Left lung (tissue), 10 donors: ENCODE data around the gene OR5M8. TPM values are rescaled to one million over a fixed set of nuclear protein-coding genes. Genes with fewer than 3 reads are reported as not detected.

Experiments
- ATAC-seq: fragments of 200-7000 bp; cut with Tn5 transposase; one replicate; pipeline ENCODE4 v1.9.1; 2020; ENCODE audit warnings: moderate library complexity
- DNase-seq, 4 donors: peaks; one replicate each; pipeline ENCODE4 v3.0.0-alpha.2; 2013 to 2020
- H3K27ac ChIP-seq, 2 donors: fragments of 200-600 bp; sonication (generic) in 1 of 2; one replicate each; pipeline versions ENCODE4 v1.5.0 to v1.8.0; 2020 to 2021
- H3K27me3 ChIP-seq, 2 donors: fragments of 200-600 bp; sonication (generic) in 1 of 2; one replicate each; pipeline versions ENCODE4 v1.5.0 to v1.8.0; 2020 to 2021
- H3K36me3 ChIP-seq, 2 donors: fragments of 200-600 bp; sonication (generic) in 1 of 2; one replicate each; pipeline versions ENCODE4 v1.5.0 to v1.8.0; 2020 to 2021
- H3K4me1 ChIP-seq, 2 donors: fragments of 200-600 bp; one replicate each; pipeline ENCODE4 v1.8.0; 2021
- H3K4me3 ChIP-seq, 2 donors: fragments of 200-600 bp; sonication (generic) in 1 of 2; one replicate each; pipeline versions ENCODE4 v1.5.0 to v1.8.0; 2020 to 2021; ENCODE audit warnings: mild to moderate bottlenecking in 1 of 2
- H3K9me3 ChIP-seq, 2 donors: fragments of 200-600 bp; sonication (generic) in 1 of 2; one replicate each; pipeline versions ENCODE4 v1.5.0 to v1.8.0; 2020 to 2021
- CTCF ChIP-seq, 2 donors: fragments of 200-600 bp; sonication (generic) in 1 of 2; IDR thresholded peaks; one replicate each; pipeline versions ENCODE4 v1.5.0 to v1.8.0; 2021; ENCODE audit warnings: antibody characterized with exemption in 2 of 2
- intact Hi-C, 2 donors: fragments of 100-400 bp; cut with DNase I; formaldehyde crosslinking; loops; one replicate each; pipeline versions ENCODE4 v1.11.2 to v1.14.2; 2022
- polyA plus RNA-seq, 6 donors: library from polyadenylated mRNA; unstranded; fragments of 120-200 nt; gene quantifications; one replicate each; pipeline ENCODE4 v1.2.1, GENCODE V29; 2013; ENCODE audit not compliant: insufficient read length in 6 of 6
- total RNA-seq, 2 donors: library from RNA; stranded (reverse); fragmentation: NEBNext Ultra II Directional; extraction: Animal tissue kit (Norgen Biotek cat#: 25700); gene quantifications; one replicate each; pipeline ENCODE4 v1.2.1, GENCODE V29; 2021
- donor health status: DM: no; HTN: yes; CAD: no.
- donor health status: DM: no; HTN: no; CAD: no.

The OR5M8 gene
- total and polyA plus RNA-seq, 8 donors = not detected

- DNase-seq (peak in 1 of 4 donors; percentile 39), ATAC-seq (no peak)
- no peak overlapping the region for H3K27ac ChIP-seq
- no peaks in the 10 kb centered on the region for H3K9me3 ChIP-seq
- no peaks in the 10 kb centered on the region for H3K36me3 ChIP-seq
- no peak overlapping the region for H3K4me3 ChIP-seq
- no peaks in the 10 kb centered on the region for H3K4me1 ChIP-seq
- no peaks in the 10 kb centered on the region for H3K27me3 ChIP-seq
- intact Hi-C loops = no loop called here
- TF ChIP-seq CTCF (IDR thresholded peaks at IDR 0.05) = no peak
Measured at GRCh38 chr11:56509439-56509838, 18.3 kb upstream of the OR5M8 start.

- no peak overlapping the region for H3K4me3 ChIP-seq
- no peaks in the 10 kb centered on the region for H3K4me1 ChIP-seq
- H3K9me3 ChIP-seq = peaks cover 0 to 9% of the 10 kb centered on the region in 2 donors
- DNase-seq (peak in 1 of 4 donors; percentile 58), ATAC-seq (no peak)
- TF ChIP-seq CTCF (IDR thresholded peaks at IDR 0.05) = no peak
- no peak overlapping the region for H3K27ac ChIP-seq
- H3K27me3 ChIP-seq = no peaks in the 10 kb centered on the region
- intact Hi-C loops = no loop called here
- no peaks in the 10 kb centered on the region for H3K36me3 ChIP-seq
Measured at GRCh38 chr11:56497010-56497409, 5.8 kb upstream of the OR5M8 start.

GRCh38 chr11:56495117-56495516 lies 3.9 kb upstream of the OR5M8 start:
- ATAC-seq = no peak
- Histone ChIP-seq H3K4me1 (no peaks in the 10 kb centered on the region), H3K27me3 (no peaks in the 10 kb centered on the region), H3K4me3 (no peak overlapping the region), H3K27ac (no peak overlapping the region), H3K36me3 (no peaks in the 10 kb centered on the region), H3K9me3 (peaks cover 0 to 8% of the 10 kb centered on the region in 2 donors)
- no peak for TF ChIP-seq CTCF (IDR thresholded peaks at IDR 0.05)
- intact Hi-C loops = no loop called here
- DNase-seq = no peak

GRCh38 chr11:56486801-56487200 lies 4.4 kb downstream of the OR5M8 start:
- ATAC-seq = no peak
- Histone ChIP-seq H3K27me3 (no peaks in the 10 kb centered on the region), H3K27ac (no peak overlapping the region), H3K9me3 (peaks cover 0 to 7% of the 10 kb centered on the region in 2 donors), H3K36me3 (no peaks in the 10 kb centered on the region), H3K4me1 (no peaks in the 10 kb centered on the region), H3K4me3 (no peak overlapping the region)
- intact Hi-C loops = no loop called here
- TF ChIP-seq CTCF (IDR thresholded peaks at IDR 0.05) = no peak
- no peak for DNase-seq

- no peak overlapping the region for H3K4me3 ChIP-seq
- H3K27me3 ChIP-seq = no peaks in the 10 kb centered on the region
- no peak overlapping the region for H3K27ac ChIP-seq
- ATAC-seq (no peak), DNase-seq (no peak)
- H3K9me3 ChIP-seq = peaks cover 0 to 4% of the 10 kb centered on the region in 2 donors
- no peaks in the 10 kb centered on the region for H3K36me3 ChIP-seq
- intact Hi-C loops = no loop called here
- H3K4me1 ChIP-seq = no peaks in the 10 kb centered on the region
- TF ChIP-seq CTCF (IDR thresholded peaks at IDR 0.05) = no peak
Measured at GRCh38 chr11:56474729-56475235, 16.4 kb downstream of the OR5M8 start.
